Keratinocyte (primary cell): ENCODE data around the gene PARL. TPM values are rescaled to one million over a fixed set of nuclear protein-coding genes. Genes with fewer than 3 reads are reported as not detected.

ENCODE experiments used
- DNase-seq: peaks from one replicate; pipeline ENCODE4 v3.0.0-alpha.2; 2011; ENCODE audit warnings: low read depth, missing footprints, low spot score
- FAIRE-seq: peaks from 2 replicates; lab custom pipeline; 2011; peaks lifted over from hg19 to GRCh38; lab: Jason Lieb, UNC
- H2AFZ ChIP-seq: 2 replicates; pipeline ENCODE4 v1.6.0; 2012; ENCODE audit warnings: low read length, control low read depth, inconsistent platforms; ENCODE audit not compliant: control insufficient read depth
- H3K27ac ChIP-seq: 2 replicates; pipeline ENCODE4 v1.5.1; 2011; ENCODE audit warnings: low read length; ENCODE audit not compliant: control insufficient read depth, insufficient read depth
- H3K27me3 ChIP-seq: 3 replicates; pipeline ENCODE4 v1.6.0; 2011; ENCODE audit warnings: low read length; ENCODE audit not compliant: control insufficient read depth, insufficient read depth; ENCODE audit errors: extremely low read depth
- H3K36me3 ChIP-seq, 2 experiments: 2 replicates in 1 of 2; 3 replicates in 1 of 2; pipeline ENCODE4 v1.5.1; 2011; ENCODE audit warnings: low read length in 2 of 2, mild to moderate bottlenecking in 1 of 2; ENCODE audit not compliant: control insufficient read depth in 2 of 2, insufficient read depth in 2 of 2; ENCODE audit errors: extremely low read depth in 1 of 2
- H3K4me1 ChIP-seq: 3 replicates; pipeline ENCODE4 v1.5.1; 2011; ENCODE audit warnings: low read length; ENCODE audit not compliant: control insufficient read depth, insufficient read depth; ENCODE audit errors: extremely low read depth
- H3K4me2 ChIP-seq: 3 replicates; pipeline ENCODE4 v1.6.0; 2011; ENCODE audit warnings: low read depth, low read length; ENCODE audit not compliant: control insufficient read depth, insufficient read depth; ENCODE audit errors: extremely low read depth
- H3K4me3 ChIP-seq, 3 experiments: fragments of 200-600 bp in 1 of 3; sonication (generic) in 1 of 3; 2 replicates in 2 of 3; 3 replicates in 1 of 3; pipeline ENCODE4 v1.5.1; 2011 to 2016; ENCODE audit warnings: low read length in 3 of 3, mild to moderate bottlenecking in 3 of 3, control low read depth in 2 of 3, inconsistent platforms in 1 of 3, low read depth in 1 of 3, mixed read lengths in 1 of 3, mixed run types in 1 of 3, moderate library complexity in 1 of 3; ENCODE audit not compliant: control insufficient read depth in 2 of 3, insufficient read depth in 2 of 3; ENCODE audit errors: extremely low read depth in 1 of 3
- H3K79me2 ChIP-seq: 2 replicates; pipeline ENCODE4 v1.6.0; 2012; ENCODE audit warnings: low read length; ENCODE audit not compliant: control insufficient read depth, insufficient read depth
- H3K9ac ChIP-seq: 3 replicates; pipeline ENCODE4 v1.6.0; 2011; ENCODE audit warnings: low read length; ENCODE audit not compliant: control insufficient read depth, insufficient read depth; ENCODE audit errors: extremely low read depth
- H3K9me1 ChIP-seq: 3 replicates; pipeline ENCODE4 v1.6.0; 2011; ENCODE audit warnings: low read length; ENCODE audit not compliant: control insufficient read depth, insufficient read depth; ENCODE audit errors: extremely low read depth
- H3K9me3 ChIP-seq: 2 replicates; pipeline ENCODE4 v1.5.1; 2012; ENCODE audit warnings: low read depth, low read length; ENCODE audit not compliant: control insufficient read depth
- H4K20me1 ChIP-seq: 3 replicates; pipeline ENCODE4 v1.6.0; 2011; ENCODE audit warnings: low read length; ENCODE audit not compliant: control insufficient read depth, insufficient read depth; ENCODE audit errors: extremely low read depth
- CTCF ChIP-seq, 3 experiments: IDR thresholded peaks in 1 of 3; conservative IDR thresholded peaks in 1 of 3; optimal IDR thresholded peaks in 1 of 3; 2 replicates in 2 of 3; 3 replicates in 1 of 3; pipeline versions ENCODE3 to v1.5.1; 2011; ENCODE audit warnings: low read length in 3 of 3, mild to moderate bottlenecking in 3 of 3, moderate library complexity in 2 of 3, control low read depth in 1 of 3, inconsistent platforms in 1 of 3; ENCODE audit not compliant: insufficient read depth in 2 of 3; ENCODE audit errors: extremely low read depth in 1 of 3
- EZH2 ChIP-seq: IDR thresholded peaks from one replicate; pipeline ENCODE4 v1.6.1; 2012; ENCODE audit warnings: inconsistent platforms, mild to moderate bottlenecking, low read length, moderate library complexity
- dilution Hi-C: fragments of 300-500 bp; cut with MboI; formaldehyde crosslinking; loops from one replicate; pipeline ENCODE4 v1.7.0; 2020; ENCODE audit warnings: low sequenced_read_pairs; ENCODE audit not compliant: extremely low pct_ligation_motif_present
- polyA plus RNA-seq, 5 experiments: library from polyadenylated mRNA; depleted of rRNA in 3 of 5; stranded (reverse) in 3 of 5; stranded (forward) in 1 of 5; unstranded in 1 of 5; fragments of >200 nt; gene quantifications; 1 replicate in 1 of 5; 2 replicates in 3 of 5; 3 replicates in 1 of 5; pipeline versions ENCODE4 v1.2.1 to v1.2.3, GENCODE V29; 2011 to 2012; ENCODE audit warnings: missing spikeins in 2 of 5, low read depth in 1 of 5, low replicate concordance in 1 of 5

The PARL gene
- polyA plus RNA-seq, 1 donor (not counting 4 experiments of a cell fraction or from before 2014, with no cell fraction given), result 68.9 TPM

- no peak for TF ChIP-seq CTCF (optimal IDR thresholded peaks at IDR 0.05 in 1 of 3, IDR thresholded peaks at IDR 0.05 in 1 of 3, conservative IDR thresholded peaks at IDR 0.05 in 1 of 3; ENCODE audit: extremely low read depth in 1 of 3, insufficient read depth in 2 of 3, low read length in 3 of 3)
- FAIRE-seq, result no peak
- Histone ChIP-seq H3K9me3 (no peaks in the 10 kb centered on the region), H3K36me3 (peaks cover 8 to 14% of the 10 kb centered on the region in 2 experiments), H3K79me2 (no peaks in the 10 kb centered on the region), H3K4me2 (no peak overlapping the region), H3K27me3 (no peaks in the 10 kb centered on the region), H3K4me3 (no peak overlapping the region), H3K27ac (no peak overlapping the region), H3K4me1 (peaks cover 4% of the 10 kb centered on the region), H3K9ac (no peak overlapping the region), H2AFZ (no peak overlapping the region), H3K9me1 (no peaks in the 10 kb centered on the region), H4K20me1 (no peaks in the 10 kb centered on the region)
- dilution Hi-C loops, result no loop called here
- no peak for DNase-seq
Observed at GRCh38 chr3:183839751-183840150, 44.9 kb downstream of the PARL start.

DNA sequence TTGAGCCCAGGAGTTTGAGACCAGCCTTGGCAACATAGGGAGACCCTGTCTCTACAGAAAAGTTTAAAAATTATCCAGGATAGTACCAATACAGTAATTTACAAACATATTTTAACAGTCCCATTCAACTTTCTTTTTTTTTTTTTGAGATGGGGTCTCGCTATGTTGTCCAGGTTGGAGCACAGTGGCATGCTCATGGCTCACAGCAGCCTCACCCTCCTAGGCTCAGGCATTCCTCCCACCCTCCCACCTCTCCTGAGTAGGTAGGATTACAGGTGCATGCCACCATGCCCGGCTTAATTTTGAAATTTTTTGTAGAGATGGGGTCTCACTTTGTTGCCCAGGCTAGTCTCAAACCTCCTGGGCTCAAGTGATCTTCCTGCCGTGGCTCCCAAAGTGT lies 46.8 kb downstream of the PARL start:
- H3K27me3 ChIP-seq, result no peaks in the 10 kb centered on the region
- H3K4me1 ChIP-seq, result no peaks in the 10 kb centered on the region
- no peaks in the 10 kb centered on the region for H4K20me1 ChIP-seq
- no peaks in the 10 kb centered on the region for H3K9me3 ChIP-seq
- FAIRE-seq (no peak), DNase-seq (no peak)
- H3K9ac ChIP-seq, result no peak overlapping the region
- no peak overlapping the region for H3K4me2 ChIP-seq
- TF ChIP-seq CTCF (optimal IDR thresholded peaks at IDR 0.05 in 1 of 3, IDR thresholded peaks at IDR 0.05 in 1 of 3, conservative IDR thresholded peaks at IDR 0.05 in 1 of 3; ENCODE audit: extremely low read depth in 1 of 3, insufficient read depth in 2 of 3, low read length in 3 of 3), result no peak
- no peak for TF ChIP-seq EZH2
- no peak overlapping the region for H3K4me3 ChIP-seq
- H3K79me2 ChIP-seq, result no peaks in the 10 kb centered on the region
- H3K36me3 ChIP-seq, result peaks cover 12% of the 10 kb centered on the region in 2 experiments
- no peak overlapping the region for H2AFZ ChIP-seq
- no peaks in the 10 kb centered on the region for H3K9me1 ChIP-seq
- dilution Hi-C loops, result no loop called here
- no peak overlapping the region for H3K27ac ChIP-seq
